HG03521 (cell line): Measurements from ENCODE around the gene HS3ST5.
"Not testable (repeated sequence)": the region's sequence is repeated elsewhere in the genome, so short reads cannot be mapped to it uniquely, and the experiment has no call there.

Source experiments
- ATAC-seq: cut with Tn5 transposase; IDR thresholded peaks from one replicate; pipeline ENCODE4 v1.9.1; 2021; ENCODE audit warnings: mild to moderate bottlenecking, moderate library complexity; ENCODE audit not compliant: unreplicated experiment

Gene HS3ST5

GRCh38 chr6:114280239-114280982 lies 62.4 kb downstream of the HS3ST5 start:
- no peak for ATAC-seq

GRCh38 chr6:114277220-114277619 lies 65.6 kb downstream of the HS3ST5 start:
- ATAC-seq = no peak

GRCh38 chr6:114276783-114277182 lies 66.0 kb downstream of the HS3ST5 start:
- ATAC-seq = no peak

DNA sequence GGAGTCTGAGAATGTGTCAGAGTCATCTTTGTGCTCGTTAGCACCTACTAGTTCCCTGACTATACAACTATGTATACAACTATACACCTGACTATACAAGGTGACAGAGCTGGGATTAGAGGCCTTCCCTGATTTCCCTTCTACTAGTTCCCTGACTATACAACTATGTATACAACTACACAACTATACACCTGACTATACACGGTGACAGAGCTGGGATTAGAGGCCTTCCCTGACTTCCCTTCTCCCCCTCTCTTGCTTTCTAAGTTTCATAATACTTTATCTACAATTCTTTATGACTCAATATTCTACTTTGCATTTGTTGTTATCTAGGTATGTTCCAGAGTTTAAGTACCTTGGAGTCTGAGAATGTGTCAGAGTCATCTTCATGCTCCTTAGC lies 68.0 kb downstream of the HS3ST5 start:
- no peak for ATAC-seq

DNA sequence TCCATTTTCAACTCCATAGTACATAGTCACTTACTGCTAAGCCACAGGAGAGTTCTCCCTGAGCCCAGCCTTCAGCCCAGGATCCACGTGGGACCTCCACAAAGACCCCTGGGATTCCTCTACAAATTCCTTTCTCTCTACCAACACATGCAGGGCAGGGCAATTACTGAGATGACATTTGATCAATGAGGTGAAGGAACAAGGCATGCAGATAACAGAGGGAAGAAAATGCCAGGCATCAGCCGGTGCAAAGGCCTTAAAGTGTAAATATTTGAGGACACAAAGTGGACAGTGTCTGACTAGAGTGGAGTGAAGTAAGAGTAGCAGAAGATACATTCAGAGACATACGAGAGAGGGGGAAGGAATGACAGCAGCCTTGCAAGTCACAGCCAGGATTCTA lies 70.2 kb downstream of the HS3ST5 start:
- ATAC-seq = no peak

- no peak for ATAC-seq
Measured at GRCh38 chr6:114271405-114271804, 71.4 kb downstream of the HS3ST5 start.

DNA sequence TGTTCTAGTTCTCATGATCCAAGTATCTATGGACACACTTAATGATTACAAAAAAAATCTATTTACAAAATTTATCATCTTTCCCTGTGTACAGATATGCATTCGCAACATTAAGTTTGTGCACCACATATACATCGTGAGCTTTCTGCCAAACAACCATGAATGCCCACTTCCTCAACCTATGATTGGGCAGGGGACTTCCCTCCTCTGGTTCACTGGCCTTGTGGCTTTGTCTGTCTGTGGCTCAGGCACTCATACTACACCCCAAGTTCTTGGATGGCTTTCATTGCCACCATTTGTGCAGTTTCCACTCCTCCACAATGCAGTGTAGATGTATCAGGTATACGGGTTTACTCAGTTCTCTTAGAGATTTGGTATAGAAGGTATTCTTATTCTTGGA lies 74.9 kb downstream of the HS3ST5 start:
- no peak for ATAC-seq

DNA sequence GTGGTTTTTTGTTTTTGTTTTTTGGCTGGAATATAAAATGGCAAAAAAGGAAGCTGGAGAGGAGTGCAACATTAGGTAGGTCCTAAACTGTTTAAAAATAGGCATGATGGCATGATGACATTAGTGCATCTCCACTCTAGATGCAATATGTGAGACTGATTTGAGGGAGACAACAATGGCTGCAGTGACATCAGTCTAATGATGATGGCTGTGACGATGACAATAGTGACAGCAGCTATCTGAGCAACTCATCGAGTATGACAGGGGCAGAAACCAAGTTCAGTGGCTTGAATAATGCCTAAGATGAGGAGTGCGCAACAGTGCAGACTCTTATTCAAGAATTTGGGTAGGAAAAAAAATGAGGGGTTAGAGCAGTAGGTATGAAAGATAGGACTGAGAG lies 82.0 kb downstream of the HS3ST5 start:
- ATAC-seq = no peak

GRCh38 chr6:114258376-114258775 lies 84.4 kb downstream of the HS3ST5 start:
- ATAC-seq = no peak

GRCh38 chr6:114253431-114253830 lies 89.4 kb downstream of the HS3ST5 start:
- no peak for ATAC-seq

DNA sequence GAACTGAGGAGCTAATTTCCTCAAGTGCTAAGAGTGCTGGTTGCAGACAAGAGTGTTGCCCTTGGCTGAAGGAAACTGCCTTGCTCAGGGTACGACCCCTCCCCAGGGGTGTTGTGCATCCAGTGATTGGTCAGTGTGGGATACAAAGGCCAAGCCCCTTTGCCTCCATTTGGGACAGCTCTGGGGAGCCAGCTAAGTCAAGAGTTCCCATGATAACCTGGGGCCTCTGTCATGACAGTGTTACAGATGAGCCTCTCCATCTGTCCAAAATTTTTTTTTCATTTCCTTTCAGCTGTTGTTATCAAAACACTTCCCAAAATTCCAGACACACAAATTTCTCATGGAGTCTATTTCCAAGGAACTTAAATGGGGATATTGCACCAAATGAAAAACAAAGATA lies 93.3 kb downstream of the HS3ST5 start:
- no peak for ATAC-seq

DNA sequence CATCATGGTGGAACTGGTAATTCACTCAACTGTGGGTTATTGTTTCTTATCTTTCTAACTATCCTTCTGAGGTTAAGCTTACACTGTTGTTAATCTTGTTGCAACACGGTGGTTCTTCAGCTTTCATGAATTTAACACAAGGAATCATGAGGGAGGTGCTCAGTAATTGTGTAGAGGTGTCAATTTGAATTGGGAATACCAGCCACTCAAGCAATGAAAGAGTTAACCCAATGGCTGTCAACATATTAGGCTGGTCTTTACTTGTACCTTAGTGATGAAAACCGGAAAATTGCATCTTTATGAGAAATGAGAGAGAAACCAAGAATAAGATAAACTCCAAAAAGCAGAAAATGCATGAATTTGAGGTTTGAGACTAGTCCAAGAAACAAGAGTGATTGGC lies 95.7 kb downstream of the HS3ST5 start:
- no peak for ATAC-seq

DNA sequence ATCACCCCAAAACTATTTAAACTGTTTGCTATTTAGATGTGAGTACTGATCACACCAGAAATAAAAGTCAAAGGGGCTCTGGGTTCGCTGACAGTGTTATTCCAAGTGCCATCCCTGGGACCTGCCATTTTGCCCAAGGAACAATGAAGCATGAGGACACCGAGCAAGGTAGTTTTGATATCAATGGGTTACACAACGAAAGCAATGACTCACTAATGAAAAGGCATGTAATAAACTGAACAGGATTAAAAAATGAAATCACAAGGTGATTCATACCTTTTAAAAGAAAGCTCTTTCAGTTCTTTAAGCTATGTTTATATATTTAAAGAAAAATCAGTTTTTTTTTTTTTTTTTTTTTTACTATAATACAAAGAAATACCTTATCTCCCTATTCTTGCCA lies 102.0 kb downstream of the HS3ST5 start:
- no peak for ATAC-seq

DNA sequence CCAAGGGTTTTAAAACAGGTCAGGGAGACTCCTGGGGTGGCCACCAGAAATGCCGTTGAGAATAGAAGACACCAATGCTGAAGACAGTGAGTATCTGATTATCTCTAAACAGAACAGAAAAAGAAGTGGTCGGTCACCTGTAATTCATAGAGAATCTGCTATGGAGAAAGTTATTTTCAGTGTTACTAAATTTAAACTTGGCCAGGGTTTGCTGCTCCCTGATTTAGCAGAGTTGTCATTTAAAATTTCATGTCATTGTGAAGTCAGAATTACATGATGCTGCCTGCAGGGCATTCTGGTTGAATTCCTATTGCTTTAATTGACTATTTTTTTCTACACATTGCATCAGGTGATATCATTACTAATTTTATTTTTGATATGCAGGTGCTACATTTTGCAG lies 114.1 kb downstream of the HS3ST5 start:
- ATAC-seq = no peak

- no peak for ATAC-seq
Measured at GRCh38 chr6:114227944-114228468, 114.8 kb downstream of the HS3ST5 start.

DNA sequence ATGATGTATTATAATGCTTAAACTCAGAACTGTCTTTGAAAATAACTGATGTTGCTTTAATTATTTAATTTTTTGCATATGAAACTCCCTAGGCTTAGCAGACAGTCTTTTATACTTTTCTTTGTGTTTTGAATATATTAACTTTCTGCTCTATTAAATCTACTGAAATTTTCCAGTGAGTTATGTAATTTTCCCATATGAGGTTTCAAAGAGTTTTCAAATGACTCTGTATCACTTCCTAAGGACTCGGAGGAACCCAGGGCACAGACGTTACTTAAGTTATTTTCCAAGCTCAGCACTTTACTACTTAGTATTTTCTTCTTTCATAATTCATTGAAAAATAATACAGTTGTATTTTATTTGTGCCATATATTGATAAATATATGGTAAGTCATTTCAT lies 122.6 kb downstream of the HS3ST5 start:
- no peak for ATAC-seq

GRCh38 chr6:114218437-114219340 lies 124.1 kb downstream of the HS3ST5 start:
- ATAC-seq = no peak

DNA sequence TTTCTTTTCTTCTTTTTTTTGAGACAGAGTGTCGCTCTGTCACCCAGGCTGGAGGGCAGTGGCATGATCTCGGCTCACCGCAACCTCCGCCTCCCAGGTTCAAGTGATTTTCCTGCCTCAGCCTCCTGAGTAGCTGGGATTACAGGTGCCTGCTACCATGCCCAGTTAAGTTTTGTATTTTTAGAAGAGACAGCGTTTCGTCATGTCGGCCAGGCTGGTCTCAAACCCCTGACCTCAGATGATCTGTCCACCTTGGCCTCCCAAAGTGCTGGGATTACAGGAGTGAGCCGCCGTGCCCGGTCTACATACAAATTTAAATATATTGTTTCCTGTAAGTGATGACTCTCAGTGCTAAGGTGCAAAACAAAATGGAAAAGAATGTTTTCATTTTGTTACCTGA lies 124.8 kb downstream of the HS3ST5 start:
- not testable (repeated sequence) for ATAC-seq

DNA sequence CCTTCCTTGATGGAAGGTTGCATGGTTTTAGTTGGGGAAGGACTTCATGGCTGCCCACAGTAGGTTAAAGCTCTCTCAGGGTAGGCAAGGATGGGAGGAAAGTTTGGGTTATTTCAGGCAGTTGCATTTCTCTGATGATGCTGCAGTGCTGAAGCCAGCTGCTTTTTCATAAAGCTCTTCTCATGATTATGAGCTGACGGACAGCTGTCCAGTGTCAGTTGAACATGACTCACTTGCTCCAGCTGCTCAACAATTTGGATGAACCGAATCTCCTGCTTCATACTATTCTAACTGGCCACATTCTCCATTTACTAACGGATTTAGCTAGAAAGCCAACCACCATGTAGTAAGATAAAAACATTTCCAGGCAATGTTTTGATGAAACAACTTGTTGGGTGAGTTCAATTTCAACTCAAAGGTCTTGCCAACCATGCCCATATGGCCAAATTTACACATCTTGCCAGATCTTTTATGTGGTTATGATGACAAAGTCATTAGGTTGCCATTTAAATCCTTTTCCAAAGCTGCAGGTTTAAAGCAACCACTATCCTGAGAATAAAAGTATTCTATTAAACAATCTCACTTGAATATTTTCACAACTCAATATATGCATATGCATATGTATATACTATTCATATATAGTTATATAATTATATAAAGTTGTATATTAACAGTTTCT lies 125.9 kb downstream of the HS3ST5 start:
- no peak for ATAC-seq

DNA sequence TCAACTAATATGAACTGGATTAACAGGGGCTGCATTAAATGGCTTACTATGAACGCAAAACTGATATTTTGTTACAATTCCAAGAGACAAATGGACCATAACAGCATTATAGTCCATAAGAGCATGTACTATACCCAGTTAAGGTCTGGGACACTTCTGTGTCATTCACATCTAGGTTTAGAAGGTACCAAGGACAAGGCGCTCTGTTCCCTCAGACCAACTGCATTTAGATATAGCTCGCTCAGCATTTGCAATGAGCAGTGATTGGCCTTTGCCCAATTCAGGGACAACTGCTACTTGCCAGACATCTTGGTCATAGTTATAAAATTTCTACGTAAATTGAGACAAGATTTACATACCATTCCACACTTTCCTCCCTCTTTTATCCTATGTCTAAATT lies 132.4 kb downstream of the HS3ST5 start:
- no peak for ATAC-seq

DNA sequence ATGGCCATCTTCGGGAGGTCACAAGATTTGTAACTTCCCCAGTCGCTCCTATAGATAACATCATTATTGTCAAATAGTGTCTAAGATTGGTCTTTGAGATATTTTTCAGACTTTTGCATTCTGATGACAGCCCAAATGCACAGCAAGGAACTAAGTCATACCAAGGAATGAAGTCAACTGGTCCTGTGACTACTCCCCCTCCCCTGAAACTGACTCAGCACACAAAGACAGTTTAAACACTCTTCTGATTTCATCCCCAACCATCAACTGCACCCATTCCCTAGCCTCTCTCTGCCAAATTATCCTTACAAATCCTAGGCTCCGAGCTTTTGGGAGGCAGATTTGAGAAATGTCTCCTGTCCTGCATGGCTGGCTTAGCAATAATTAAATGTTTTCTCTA lies 139.4 kb downstream of the HS3ST5 start:
- ATAC-seq = no peak
